HG03060 (cell line): ENCODE data around the gene CEACAM4.

Experiments
- ATAC-seq: cut with Tn5 transposase; IDR thresholded peaks from one replicate; pipeline ENCODE4 v1.9.1; 2021; ENCODE audit warnings: low read depth, moderate number of reproducible peaks; ENCODE audit not compliant: unreplicated experiment

Gene CEACAM4

DNA sequence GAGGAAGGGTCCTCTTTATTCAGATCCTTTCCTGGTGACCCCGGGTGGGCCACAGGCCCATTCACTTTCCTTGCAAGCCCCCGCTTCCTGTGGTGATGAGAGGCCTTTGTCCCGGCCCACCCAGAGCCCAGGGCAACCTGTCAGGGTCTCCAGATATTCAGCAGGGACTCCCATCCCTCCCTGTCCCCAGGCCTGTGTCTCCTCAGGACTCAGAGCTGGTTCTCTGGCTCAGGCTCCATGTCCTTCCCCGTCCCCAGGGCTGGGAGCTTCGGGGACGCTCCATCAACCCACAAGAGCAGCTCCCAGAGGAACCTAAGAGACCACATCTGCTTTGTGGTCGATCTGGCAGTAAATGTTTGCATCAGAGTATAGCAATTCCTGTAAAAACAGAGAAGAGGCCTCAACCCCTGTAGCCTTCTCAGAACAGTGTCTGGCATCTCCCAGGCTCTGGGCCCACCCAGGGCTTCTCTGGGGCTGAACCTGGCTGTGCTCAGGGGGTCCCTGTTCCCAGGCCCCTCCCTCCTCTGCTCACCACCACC is 7.8 kb downstream of the CEACAM4 start:
- ATAC-seq = no peak

DNA sequence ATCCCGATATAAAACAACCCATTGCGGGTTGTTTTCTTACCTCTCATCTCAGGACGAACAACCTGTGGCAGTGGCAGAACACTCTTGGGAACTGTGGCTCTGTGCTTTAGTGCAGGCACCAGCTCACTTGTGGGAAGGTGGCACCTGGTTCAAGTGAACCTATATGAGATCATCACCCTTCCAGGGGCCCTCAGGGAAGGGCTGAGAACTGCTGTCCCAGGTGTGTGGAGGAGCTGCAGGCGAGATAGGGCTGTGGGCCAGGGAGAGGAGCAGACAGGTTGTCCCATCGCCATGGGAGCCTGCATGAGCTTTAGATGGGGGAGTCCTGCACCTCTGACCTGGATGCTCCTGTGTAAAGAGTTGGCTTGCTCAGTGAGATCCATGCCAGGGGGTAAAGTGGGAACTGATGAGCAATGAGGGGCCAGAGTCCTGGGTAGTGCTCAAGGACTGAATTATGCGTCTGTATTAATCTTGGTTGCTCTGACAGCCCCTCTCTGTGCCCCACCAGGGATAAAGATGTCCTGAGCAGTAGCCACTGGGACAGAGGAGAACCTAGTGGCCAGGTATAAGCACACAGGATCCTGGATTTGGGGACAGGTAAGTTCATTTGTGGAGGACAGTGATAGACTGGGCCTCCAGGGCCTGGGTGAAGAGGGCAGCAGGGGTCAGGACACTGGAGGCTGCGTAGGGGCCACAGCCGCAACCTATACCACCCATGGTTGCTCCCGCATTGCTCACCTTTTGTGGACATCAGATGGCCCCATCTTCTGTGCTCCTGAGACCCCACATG is 8.7 kb downstream of the CEACAM4 start:
- no peak for ATAC-seq

DNA sequence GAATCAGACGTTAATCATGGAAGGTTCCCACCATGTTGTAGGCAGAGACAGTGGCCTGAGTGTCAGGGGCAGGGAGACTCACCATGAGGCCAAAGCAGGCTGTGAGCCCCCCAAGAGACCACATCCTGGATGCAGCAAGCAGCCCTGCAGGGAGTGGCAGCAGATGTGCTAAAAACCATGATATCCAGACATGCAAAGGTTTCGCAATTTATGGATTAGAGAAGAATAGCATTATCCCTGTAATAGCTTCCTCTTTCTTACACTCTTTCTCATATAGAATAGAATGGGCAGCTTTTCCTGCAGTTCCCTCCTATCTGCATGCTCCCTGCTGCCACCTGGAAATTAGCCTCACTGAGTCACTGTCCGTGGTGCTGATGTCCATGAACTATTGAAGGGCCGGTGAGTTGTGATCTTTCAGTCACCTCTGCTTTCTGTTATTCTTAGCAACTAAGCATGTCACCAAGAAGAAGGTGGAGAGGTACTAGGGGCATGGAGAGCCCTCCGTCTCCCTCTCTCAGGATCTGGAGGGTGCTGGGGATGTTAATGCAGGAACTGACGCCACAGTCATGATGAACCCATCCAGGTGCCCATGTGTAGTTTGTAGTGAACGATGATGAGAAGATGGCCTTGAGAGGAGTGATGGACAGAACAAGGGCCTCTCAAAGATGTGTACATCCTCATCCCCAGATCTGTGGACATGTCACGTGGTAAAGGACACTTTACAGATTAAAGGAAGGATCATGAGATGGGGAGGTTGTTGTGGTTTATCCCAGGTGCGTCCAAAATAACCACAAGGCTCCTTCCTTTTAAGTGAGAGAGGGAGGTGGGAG is 9.9 kb downstream of the CEACAM4 start:
- no peak for ATAC-seq

GRCh38 chr19:41615207-41615606 is 11.7 kb downstream of the CEACAM4 start:
- ATAC-seq = no peak

DNA sequence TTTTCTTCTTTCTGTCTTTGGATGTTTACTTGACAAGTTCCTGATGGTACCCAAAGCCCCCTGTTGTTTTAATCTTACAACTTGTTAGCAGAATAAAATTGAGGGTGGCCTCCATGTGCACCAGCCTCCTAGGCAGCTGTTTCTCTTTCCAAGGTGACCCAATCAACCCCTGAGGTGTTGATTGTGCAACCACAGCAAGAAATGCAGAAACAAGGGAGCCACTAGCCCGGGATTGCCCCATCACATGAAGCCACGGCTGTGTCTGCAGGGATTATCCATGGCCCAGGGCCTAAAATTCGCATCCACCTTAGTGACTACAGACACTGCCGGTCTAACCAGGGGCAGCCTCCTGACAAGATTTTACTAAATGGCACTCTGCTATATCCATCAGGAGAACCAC is 14.4 kb downstream of the CEACAM4 start:
- no peak for ATAC-seq

DNA sequence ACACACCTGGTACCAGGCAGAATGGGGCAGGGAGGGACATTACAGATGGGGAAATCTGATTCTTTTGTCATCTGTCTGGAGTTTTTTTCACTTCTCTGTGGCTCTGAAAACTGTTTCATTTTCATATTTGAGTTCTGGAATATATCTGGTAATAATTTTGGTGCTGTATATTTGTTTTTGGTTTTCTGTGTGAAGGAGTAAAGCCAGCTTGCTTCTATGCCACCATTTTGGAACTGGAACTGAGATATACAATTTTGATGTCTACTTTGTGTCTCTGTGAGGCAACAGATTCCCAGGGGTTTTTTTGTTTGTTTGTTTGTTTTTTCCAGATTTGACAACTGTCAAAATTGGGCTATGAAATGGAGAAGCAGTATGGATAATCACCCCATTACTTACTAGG is 16.1 kb downstream of the CEACAM4 start:
- no peak for ATAC-seq

DNA sequence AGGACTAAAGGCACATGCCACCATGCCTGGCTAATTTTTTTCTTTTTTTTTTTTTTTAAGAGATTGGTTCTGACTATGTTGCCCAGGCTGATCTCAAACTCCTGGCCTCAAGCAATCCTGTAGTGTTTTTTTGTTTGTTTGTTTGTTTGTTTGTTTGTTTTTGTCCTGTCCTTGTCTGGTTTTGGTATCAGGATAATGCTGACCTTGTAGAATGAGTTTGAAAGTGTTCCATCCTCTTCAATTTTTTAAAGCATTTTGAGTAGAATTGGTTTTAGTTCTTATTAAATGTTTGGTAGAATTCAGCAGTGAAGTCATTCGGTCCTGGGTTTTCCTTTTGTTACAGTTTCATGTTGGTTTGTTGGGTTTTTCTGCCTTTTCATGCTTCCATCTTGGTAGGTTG is 19.2 kb downstream of the CEACAM4 start:
- ATAC-seq = no peak

GRCh38 chr19:41606215-41606837 is 20.5 kb downstream of the CEACAM4 start:
- no peak for ATAC-seq

- ATAC-seq = no peak
Observed at GRCh38 chr19:41604831-41605230, 22.0 kb downstream of the CEACAM4 start.

- ATAC-seq = no peak
Observed at GRCh38 chr19:41601771-41602170, 25.1 kb downstream of the CEACAM4 start.

DNA sequence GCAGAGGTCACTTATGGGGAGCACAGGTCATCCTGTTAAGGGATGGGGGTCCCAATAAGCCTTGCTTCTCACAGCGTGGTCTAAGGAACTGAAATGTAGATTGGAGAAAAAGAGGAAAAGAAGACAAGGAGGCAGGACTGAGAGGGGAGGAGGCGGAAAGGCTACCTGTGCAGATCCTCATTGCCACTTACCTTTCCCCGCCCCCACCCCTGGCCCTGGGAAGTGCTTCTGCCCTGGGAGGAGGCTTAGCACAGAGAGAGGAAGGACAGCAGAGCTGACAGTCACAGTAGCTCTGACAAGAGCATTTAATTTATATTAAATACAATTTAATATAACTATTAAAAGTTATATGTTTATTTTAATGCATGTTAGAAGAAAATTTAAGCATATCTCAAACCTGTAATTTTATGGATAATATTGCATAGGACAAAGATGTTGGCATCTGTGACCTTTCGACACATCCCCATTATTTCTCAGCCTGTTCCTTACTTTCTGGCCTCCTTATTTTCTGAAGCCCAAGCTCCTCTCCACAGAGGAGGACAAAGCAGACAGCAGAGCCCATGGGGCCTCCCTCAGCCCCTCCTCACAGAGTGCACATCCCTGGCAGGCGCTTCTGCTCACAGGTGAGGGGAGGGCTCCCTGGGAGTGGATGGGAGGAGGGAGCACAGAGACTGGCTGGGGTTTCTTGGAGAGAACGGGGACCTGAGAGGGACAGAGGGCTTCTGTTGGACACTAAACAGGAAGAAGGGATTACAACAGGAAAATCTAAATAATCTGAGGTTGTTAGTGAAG is 27.5 kb downstream of the CEACAM4 start:
- ATAC-seq = no peak

- ATAC-seq = no peak
Observed at GRCh38 chr19:41597600-41598041, 29.3 kb downstream of the CEACAM4 start.

DNA sequence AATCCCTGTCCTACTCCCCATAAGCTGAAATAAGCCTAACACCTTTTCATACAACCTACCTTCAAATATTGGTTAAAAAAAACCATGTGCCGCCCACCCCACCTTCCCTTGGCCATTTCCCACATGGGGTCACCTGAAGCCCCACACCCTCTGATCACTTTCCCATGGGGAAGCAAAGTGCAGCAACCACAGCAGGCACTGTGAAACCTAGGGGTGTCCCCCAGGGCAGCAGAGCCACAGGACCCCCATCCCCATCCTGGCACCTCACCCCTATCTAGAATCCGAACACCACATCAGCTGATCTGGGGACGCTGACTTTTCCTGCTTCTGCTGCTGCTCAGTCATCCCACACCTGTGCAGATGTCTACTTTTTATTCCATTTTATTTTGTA is 31.0 kb downstream of the CEACAM4 start:
- no peak for ATAC-seq

GRCh38 chr19:41595258-41595889 is 31.5 kb downstream of the CEACAM4 start:
- no peak for ATAC-seq

- no peak for ATAC-seq
Observed at GRCh38 chr19:41591951-41592562, 34.8 kb downstream of the CEACAM4 start.

- ATAC-seq = no peak
Observed at GRCh38 chr19:41590936-41591335, 35.9 kb downstream of the CEACAM4 start.

DNA sequence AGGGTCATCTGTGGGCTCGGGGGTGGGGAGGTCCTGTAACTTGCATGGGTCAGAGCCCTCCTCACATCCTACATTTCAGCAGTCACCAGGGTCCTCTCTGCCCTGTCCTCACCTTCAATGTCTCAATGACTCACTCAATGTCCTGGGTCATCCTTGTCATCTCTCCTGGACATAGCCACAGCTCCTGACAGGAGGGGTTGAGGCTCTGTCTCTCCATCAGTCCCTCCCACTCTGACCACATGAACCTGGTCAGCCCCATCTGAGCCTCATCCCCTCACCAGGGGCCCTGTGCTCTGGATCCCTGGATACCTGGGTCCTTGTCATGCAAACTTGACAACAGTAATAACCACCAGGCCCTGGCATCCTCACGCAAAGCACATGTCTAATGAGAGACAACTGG is 37.5 kb downstream of the CEACAM4 start:
- no peak for ATAC-seq

GRCh38 chr19:41588497-41589209 is 38.2 kb downstream of the CEACAM4 start:
- ATAC-seq = no peak

DNA sequence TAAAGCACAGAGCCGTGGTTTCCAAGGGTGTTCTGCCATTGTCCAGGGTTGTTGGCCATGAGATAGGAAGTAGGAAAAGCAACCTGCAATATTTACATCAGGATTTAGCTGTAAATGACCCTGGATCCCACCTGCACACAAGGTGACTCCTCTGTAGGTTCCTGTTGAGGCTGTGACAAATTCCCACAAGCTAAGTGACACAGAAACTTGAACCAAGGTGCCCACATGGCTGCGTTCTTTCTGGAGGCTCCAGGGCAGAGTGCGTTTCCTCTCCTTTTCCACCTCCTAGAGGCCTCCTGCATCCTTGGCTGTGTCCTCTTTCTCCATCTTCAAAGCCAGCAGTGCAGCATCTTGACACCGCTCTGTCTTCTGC is 39.0 kb downstream of the CEACAM4 start:
- ATAC-seq = no peak
